ENCODE results near the gene LSAMP. TPM values are rescaled to one million over a fixed set of nuclear protein-coding genes. Genes with fewer than 3 reads are reported as not detected.

Gene LSAMP
- total and polyA plus RNA-seq, 2 of the 8 experiments (the other 6 are each of a cell fraction or from before 2014, with no cell fraction given), result 1.8 to 5.7 TPM

- Histone ChIP-seq H3K18ac (ENCODE audit: extremely low read depth, low read length) (no peak overlapping the region), H2BK20ac (ENCODE audit: low read length) (no peak overlapping the region), H3K36me3 (ENCODE audit: control insufficient read depth in 2 of 4, insufficient read depth in 4 of 4, low read length in 3 of 4) (no peaks in the 10 kb centered on the region), H4K8ac (ENCODE audit: extremely low read depth, insufficient read depth, low read length) (no peak overlapping the region), H3K23ac (ENCODE audit: insufficient read length) (no peak overlapping the region), H3K9me3 (ENCODE audit: insufficient read depth in 2 of 2, low read depth in 1 of 2, low read length in 1 of 2) (no peaks in the 10 kb centered on the region), H3K4ac (replicated peaks; ENCODE audit: insufficient read length, low read depth, low read length) (no peak overlapping the region), H3K79me1 (ENCODE audit: low read depth, low read length) (no peaks in the 10 kb centered on the region), H3K27ac (ENCODE audit: low read depth, low read length) (no peak overlapping the region), H3K56ac (replicated peaks; ENCODE audit: insufficient read length, low read depth, low read length) (no peak overlapping the region), H2AFZ (ENCODE audit: low read length) (no peak overlapping the region), H3K9ac (replicated peaks in 1 of 4; ENCODE audit: extremely low read depth in 1 of 4, low read depth in 3 of 4, low read length in 3 of 4) (no peak overlapping the region), H3K14ac (ENCODE audit: insufficient read length) (no peak overlapping the region), H2BK120ac (replicated peaks; ENCODE audit: low read depth, low read length) (no peak overlapping the region), H2BK12ac (ENCODE audit: low read depth, low read length) (no peak overlapping the region), H2BK15ac (ENCODE audit: low read length) (no peak overlapping the region), H3K79me2 (ENCODE audit: control insufficient read depth in 1 of 2, insufficient read depth in 2 of 2, low read length in 2 of 2) (no peaks in the 10 kb centered on the region), H3K23me2 (ENCODE audit: low read depth, low read length) (no peaks in the 10 kb centered on the region; the same call in 1 of the 2 replicates), H3K4me3 (ENCODE audit: extremely low read depth in 1 of 4, insufficient read depth in 2 of 4, low read depth in 3 of 4, low read length in 4 of 4) (no peak overlapping the region), H3K4me2 (ENCODE audit: insufficient read depth in 1 of 2, low read depth in 2 of 2, low read length in 2 of 2) (no peak overlapping the region), H4K20me1 (replicated peaks in 1 of 2; ENCODE audit: control insufficient read depth in 1 of 2, insufficient read depth in 2 of 2, low read length in 2 of 2) (peaks cover 0 to 1% of the 10 kb centered on the region in 2 experiments), H3K27me3 (replicated peaks in 1 of 4; ENCODE audit: control insufficient read depth in 3 of 4, extremely low read depth in 1 of 4, insufficient read depth in 3 of 4, low read length in 3 of 4) (peaks cover 1 to 6% (median 5%) of the 10 kb centered on the region in 4 experiments; a peak in 4 of 7 replicates), H4K5ac (ENCODE audit: insufficient read length, low read depth, low read length) (no peak overlapping the region), H3K4me1 (replicated peaks in 1 of 4; ENCODE audit: control insufficient read depth in 3 of 4, insufficient read depth in 4 of 4, low read length in 3 of 4) (peaks cover 0 to 4% (median 0%) of the 10 kb centered on the region in 4 experiments; a peak in 3 of 7 replicates), H2BK5ac (ENCODE audit: low read depth, low read length) (no peak overlapping the region), H2AK5ac (ENCODE audit: low read depth, low read length) (no peak overlapping the region), H4K91ac (replicated peaks; ENCODE audit: insufficient read length, low read length) (no peak overlapping the region)
- DNase-seq (ENCODE audit: low read depth in 1 of 2, low spot score in 2 of 2) (no peak), FAIRE-seq (no peak)
- POLR2A ChIA-PET (ENCODE audit: partially characterized antibody), result no interaction called here
- CTCF ChIA-PET (ENCODE audit: partially characterized antibody), result interaction anchor here (1.6 kb wide), 1 partner anchor 16 kb away, joined by 4 read pairs; no protein-coding TSS in a partner anchor
- no peak for TF ChIP-seq SUZ12 (IDR thresholded peaks at IDR 0.05; ENCODE audit: low read length)
- no peak for TF ChIP-seq POLR2AphosphoS5 (IDR thresholded peaks at IDR 0.05; ENCODE audit: low read depth, low read length)
- no peak for TF ChIP-seq BACH1 (IDR thresholded peaks at IDR 0.05; ENCODE audit: low read length)
- no peak for TF ChIP-seq NRF1 (IDR thresholded peaks at IDR 0.05; ENCODE audit: low read depth, low read length)
- no peak for TF ChIP-seq TEAD4 (IDR thresholded peaks at IDR 0.05; ENCODE audit: low read depth, low read length)
- no peak for TF ChIP-seq KDM1A (IDR thresholded peaks at IDR 0.05; ENCODE audit: borderline replicate concordance, low read length)
- WGBS, 2 experiments (ENCODE audit: extremely low coverage in 1 of 2, insufficient coverage in 1 of 2, insufficient read length in 1 of 2, insufficient replicate concordance in 2 of 2, low coverage in 1 of 2, low lambda C conversion rate in 2 of 2, missing lambda C conversion rate in 1 of 2), result 77% methylated on average over 1 of the region's 1 CpG; no CpG with 5 or more reads in 1 of the 2 experiments
These were observed 178.2 kb downstream of the LSAMP start for GRCh38 chr3:116267116-116267515.

Data from H1 (cell line).